Left cardiac atrium (tissue), 2 donors: ENCODE measurements around the gene NPTXR. TPM values are rescaled to one million over a fixed set of nuclear protein-coding genes. Genes with fewer than 3 reads are reported as not detected.

Experiments
- total RNA-seq, 2 donors: library from RNA; stranded (reverse); fragmentation: NEBNext Ultra II Directional; extraction: Animal tissue kit (Norgen Biotek cat#: 25700); gene quantifications; one replicate each; pipeline ENCODE4 v1.2.1, GENCODE V29; 2021
- donor health status: DM: no; HTN: yes; CAD: no; lungs with severe emphysema.
- donor health status: DM: yes; HTN: yes; CAD: no.

The NPTXR gene
- total RNA-seq, 2 donors from 2014 or later = 26.9 to 30.8 TPM

Other genes with a start within 250 kb of the NPTXR start
- gene FAM227A, start 187.6 kb downstream of the NPTXR start, total RNA-seq = under 1 TPM; 0.44 to 0.68 TPM
- 10 to 100 TPM; 36.0 to 39.1 TPM for gene CBY1, start 187.4 kb downstream of the NPTXR start, total RNA-seq
- gene TOMM22, start 162.1 kb downstream of the NPTXR start, total RNA-seq = 10 to 100 TPM; 56.0 to 67.2 TPM
- 10 to 100 TPM; 22.7 to 33.2 TPM for gene JOSD1, start 143.1 kb downstream of the NPTXR start, total RNA-seq
- 10 to 100 TPM; 25.1 to 33.5 TPM for gene GTPBP1, start 138.1 kb downstream of the NPTXR start, total RNA-seq
- 100 to 1,000 TPM; 109 to 133 TPM for gene SUN2, start 88.0 kb downstream of the NPTXR start, total RNA-seq
- gene DNAL4, start 49.9 kb downstream of the NPTXR start, total RNA-seq = 10 to 100 TPM in 1 of 2 donors, 1 to 10 TPM in 1; 8.8 to 10.8 TPM
- 10 to 100 TPM; 46.0 to 54.3 TPM for gene CBX6, start 28.2 kb upstream of the NPTXR start, total RNA-seq
- gene APOBEC3A, start 113.6 kb upstream of the NPTXR start, total RNA-seq = 1 to 10 TPM; 1.6 to 2.9 TPM
- 1 to 10 TPM; 1.5 to 1.6 TPM for gene APOBEC3B, start 138.3 kb upstream of the NPTXR start, total RNA-seq
- 10 to 100 TPM; 24.1 to 28.1 TPM for gene APOBEC3C, start 170.2 kb upstream of the NPTXR start, total RNA-seq
- 1 to 10 TPM; 1.2 to 1.3 TPM for gene APOBEC3D, start 177.1 kb upstream of the NPTXR start, total RNA-seq
- gene APOBEC3F, start 196.8 kb upstream of the NPTXR start, total RNA-seq = 1 to 10 TPM; 5.2 to 6.6 TPM
- gene APOBEC3G, start 233.2 kb upstream of the NPTXR start, total RNA-seq = 1 to 10 TPM; 4.6 to 6.8 TPM